ENCODE data around the gene BRINP2. TPM values are rescaled to one million over a fixed set of nuclear protein-coding genes. Genes with fewer than 3 reads are reported as not detected.

BRINP2 gene
- total RNA-seq, 1 donor from 2014 or later, result 0.27 TPM

GRCh38 chr1:177164380-177165068, 6.2 kb upstream of the BRINP2 start, which contains the start of gene ASTN1:
TSS of gene ASTN1 (minus strand) at chr1:177164712. CDS start at chr1:177164676, 36 bp downstream.
- intact Hi-C loops (cut with micrococcal nuclease), result no loop called here

- intact Hi-C loops (cut with micrococcal nuclease), result no loop called here
Observed at GRCh38 chr1:177165069-177165439, 5.7 kb upstream of the BRINP2 start.

GRCh38 chr1:177171536-177172123, 872 bp downstream of the BRINP2 start:
- intact Hi-C loops (cut with micrococcal nuclease), result no loop called here

- intact Hi-C loops (cut with micrococcal nuclease), result no loop called here
Observed at GRCh38 chr1:177172272-177172671, 1.5 kb downstream of the BRINP2 start.

- intact Hi-C loops (cut with micrococcal nuclease), result no loop called here
Observed at GRCh38 chr1:177172866-177173265, 2.1 kb downstream of the BRINP2 start.

- intact Hi-C loops (cut with micrococcal nuclease), result no loop called here
Observed at GRCh38 chr1:177173976-177174375, 3.2 kb downstream of the BRINP2 start.

- intact Hi-C loops (cut with micrococcal nuclease), result no loop called here
Observed at GRCh38 chr1:177174921-177175634, 4.3 kb downstream of the BRINP2 start.

- intact Hi-C loops (cut with micrococcal nuclease), result loop anchor here (1.0 kb wide), 1 partner anchor 284 kb away; no protein-coding TSS in a partner anchor
Observed at GRCh38 chr1:177181280-177181630, 10.5 kb downstream of the BRINP2 start.

- intact Hi-C loops (cut with micrococcal nuclease), result loop anchor here (1.0 kb wide), 1 partner anchor 284 kb away; no protein-coding TSS in a partner anchor
Observed at GRCh38 chr1:177181631-177182291, 11.0 kb downstream of the BRINP2 start.

GRCh38 chr1:177183836-177184235, 13.1 kb downstream of the BRINP2 start:
- intact Hi-C loops (cut with micrococcal nuclease), result no loop called here

GRCh38 chr1:177185209-177185608, 14.5 kb downstream of the BRINP2 start:
- intact Hi-C loops (cut with micrococcal nuclease), result no loop called here

- intact Hi-C loops (cut with micrococcal nuclease), result no loop called here
Observed at GRCh38 chr1:177186639-177187038, 15.9 kb downstream of the BRINP2 start.

- intact Hi-C loops (cut with micrococcal nuclease), result no loop called here
Observed at GRCh38 chr1:177190308-177190970, 19.7 kb downstream of the BRINP2 start.

GRCh38 chr1:177198243-177198642, 27.5 kb downstream of the BRINP2 start:
- intact Hi-C loops (cut with micrococcal nuclease), result no loop called here

- intact Hi-C loops (cut with micrococcal nuclease), result no loop called here
Observed at GRCh38 chr1:177200290-177200689, 29.5 kb downstream of the BRINP2 start.

GRCh38 chr1:177206831-177207355, 36.1 kb downstream of the BRINP2 start:
- intact Hi-C loops (cut with micrococcal nuclease), result no loop called here

- intact Hi-C loops (cut with micrococcal nuclease), result no loop called here
Observed at GRCh38 chr1:177208920-177209319, 38.2 kb downstream of the BRINP2 start.

GRCh38 chr1:177209357-177209756, 38.6 kb downstream of the BRINP2 start:
- intact Hi-C loops (cut with micrococcal nuclease), result no loop called here

GRCh38 chr1:177210071-177210470, 39.3 kb downstream of the BRINP2 start:
- intact Hi-C loops (cut with micrococcal nuclease), result no loop called here

GRCh38 chr1:177211231-177211630, 40.5 kb downstream of the BRINP2 start:
- intact Hi-C loops (cut with micrococcal nuclease), result no loop called here

- intact Hi-C loops (cut with micrococcal nuclease), result no loop called here
Observed at GRCh38 chr1:177216587-177217202, 45.9 kb downstream of the BRINP2 start.
